Stimulated activated CD8-positive, alpha-beta memory T cell treated with anti-CD3 and anti-CD28 coated beads, Interleukin-12 subunit alpha, Interleukin-12 subunit beta, amount 100 ng/mL, for 1 hour (primary cell): ENCODE measurements around the gene NRIP3.
"Not testable (repeated sequence)": the region's sequence is repeated elsewhere in the genome, so short reads cannot be mapped to it uniquely, and the experiment has no call there.

Experiments
- DNase-seq: peaks from one replicate; pipeline ENCODE4 v3.0.0-alpha.2; 2020; ENCODE audit warnings: low read depth

NRIP3 gene

DNA sequence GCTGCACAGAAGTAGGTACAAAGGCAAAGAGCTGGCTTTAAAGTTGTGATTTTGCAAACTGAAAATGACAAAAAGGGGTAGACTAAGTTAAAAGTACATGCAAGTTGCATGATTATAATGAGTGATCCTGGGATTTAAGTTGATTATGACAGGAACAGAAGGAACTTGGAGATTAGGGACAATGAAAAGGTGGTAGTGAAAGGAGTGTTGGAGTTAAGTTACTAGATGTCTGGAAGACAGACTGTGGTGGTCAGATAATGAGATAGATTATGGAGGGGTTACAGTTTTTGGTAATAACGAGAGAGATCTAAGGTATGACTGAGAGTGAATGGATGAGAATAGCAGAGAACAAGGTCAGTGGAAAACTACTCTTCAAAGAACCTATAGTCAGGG lies 31.9 kb downstream of the NRIP3 start:
- no peak for DNase-seq

DNA sequence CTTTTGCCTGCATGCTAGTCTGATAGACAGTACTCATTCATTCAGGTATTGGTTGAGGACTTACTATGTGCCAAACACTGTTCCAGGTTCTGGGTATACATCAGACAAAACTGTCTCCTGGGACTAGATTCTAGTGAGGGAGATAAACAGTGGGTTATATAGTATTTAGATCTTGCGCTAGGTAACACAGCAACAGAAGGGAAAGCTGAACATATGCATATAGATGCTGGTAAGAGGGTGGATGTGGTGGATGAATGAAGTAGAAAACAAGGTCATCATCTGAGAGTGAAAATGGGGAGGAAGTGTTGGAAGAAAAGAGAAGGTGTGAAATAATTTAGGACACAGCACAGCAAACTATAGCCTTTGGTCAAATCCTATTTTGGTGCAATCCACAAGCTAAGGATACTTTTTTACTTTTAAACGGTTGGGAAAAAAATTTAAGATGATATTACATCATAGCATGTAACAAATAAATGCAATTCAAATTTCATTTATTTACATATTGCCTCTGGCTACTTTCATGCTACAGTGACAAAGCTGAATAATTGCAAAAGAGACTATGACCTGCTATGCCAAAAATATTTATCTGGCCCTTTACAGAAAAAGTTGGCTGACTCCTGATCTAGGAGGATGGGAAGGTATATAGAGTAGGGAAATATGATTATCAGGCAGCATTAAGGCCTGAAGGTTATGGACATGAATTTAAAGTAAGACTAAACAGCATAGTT lies 32.4 kb downstream of the NRIP3 start:
- no peak for DNase-seq

DNA sequence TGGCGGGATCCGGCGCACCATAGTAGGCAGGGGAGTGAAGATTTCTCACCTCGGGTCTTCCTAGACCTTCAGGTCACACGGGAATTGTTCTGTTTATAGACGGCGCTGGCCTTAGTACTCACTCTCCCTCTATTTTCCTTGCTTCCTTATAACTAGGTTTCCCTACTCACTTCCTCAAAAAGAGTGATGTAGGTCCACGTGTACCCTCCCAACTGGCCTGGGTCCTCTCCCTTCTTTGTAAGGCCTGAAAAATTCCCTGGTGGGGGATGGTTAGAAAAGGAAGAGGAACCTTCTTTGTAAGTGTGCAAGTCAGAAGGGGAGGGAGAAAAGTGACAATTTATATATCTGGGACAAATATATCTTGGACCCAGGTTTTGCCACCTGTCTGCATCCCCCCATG lies 36.6 kb downstream of the NRIP3 start:
- DNase-seq = no peak

DNA sequence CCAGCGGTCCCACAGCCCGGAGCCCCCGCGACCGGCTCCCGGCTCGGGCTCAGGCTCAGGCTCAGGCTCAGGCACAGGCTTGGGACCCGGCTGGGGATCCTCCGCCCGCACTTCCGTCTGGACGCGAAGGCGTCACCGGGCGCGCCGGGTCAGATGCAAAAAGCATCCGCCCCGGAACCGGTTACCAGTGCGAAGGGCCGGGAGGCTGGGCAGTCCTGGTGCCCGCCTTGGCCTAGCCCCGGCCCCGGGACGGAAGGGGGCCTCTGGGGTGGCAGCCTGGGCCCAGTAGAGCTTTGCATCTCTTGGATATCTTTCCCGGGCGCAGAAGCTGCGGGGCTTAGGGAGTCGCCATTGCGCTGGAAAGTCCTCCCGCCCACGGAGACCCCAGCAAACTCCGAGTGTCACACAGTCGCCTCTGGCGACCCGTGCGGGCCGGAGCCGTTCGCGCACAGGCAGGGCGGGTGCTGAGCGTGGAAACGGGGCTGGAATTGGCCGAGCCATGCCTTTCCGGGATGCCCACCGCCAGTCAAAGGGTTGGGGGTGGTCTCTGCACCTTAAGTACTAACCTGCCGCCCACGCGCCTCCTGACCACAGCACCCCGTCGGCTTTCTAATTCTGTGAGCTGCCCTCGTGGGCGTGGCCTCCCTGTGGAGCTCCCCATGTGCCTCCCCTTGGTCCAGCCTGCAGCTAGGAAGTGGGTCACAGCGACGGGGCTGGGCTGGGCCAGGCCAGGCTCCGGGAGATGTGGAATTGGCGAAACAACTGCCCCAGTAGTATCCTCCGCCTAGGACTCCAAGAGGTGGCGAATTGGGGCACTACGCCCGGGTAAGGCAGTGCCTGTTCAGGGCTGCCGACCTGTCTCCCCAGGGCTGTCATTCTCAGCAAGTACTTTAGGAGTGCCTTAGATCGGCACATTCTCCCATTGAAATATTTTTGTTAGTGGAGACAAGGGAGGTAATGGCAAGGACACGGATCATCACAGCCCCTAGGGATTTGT lies 39.2 kb downstream of the NRIP3 start, which contains the start of gene TMEM9B:
TSS of gene TMEM9B (minus strand) at position 119 of the 997 bp plus-strand sequence. CDS start 129 bp downstream, outside the sequence.
- DNase-seq = peak; percentile 53

DNA sequence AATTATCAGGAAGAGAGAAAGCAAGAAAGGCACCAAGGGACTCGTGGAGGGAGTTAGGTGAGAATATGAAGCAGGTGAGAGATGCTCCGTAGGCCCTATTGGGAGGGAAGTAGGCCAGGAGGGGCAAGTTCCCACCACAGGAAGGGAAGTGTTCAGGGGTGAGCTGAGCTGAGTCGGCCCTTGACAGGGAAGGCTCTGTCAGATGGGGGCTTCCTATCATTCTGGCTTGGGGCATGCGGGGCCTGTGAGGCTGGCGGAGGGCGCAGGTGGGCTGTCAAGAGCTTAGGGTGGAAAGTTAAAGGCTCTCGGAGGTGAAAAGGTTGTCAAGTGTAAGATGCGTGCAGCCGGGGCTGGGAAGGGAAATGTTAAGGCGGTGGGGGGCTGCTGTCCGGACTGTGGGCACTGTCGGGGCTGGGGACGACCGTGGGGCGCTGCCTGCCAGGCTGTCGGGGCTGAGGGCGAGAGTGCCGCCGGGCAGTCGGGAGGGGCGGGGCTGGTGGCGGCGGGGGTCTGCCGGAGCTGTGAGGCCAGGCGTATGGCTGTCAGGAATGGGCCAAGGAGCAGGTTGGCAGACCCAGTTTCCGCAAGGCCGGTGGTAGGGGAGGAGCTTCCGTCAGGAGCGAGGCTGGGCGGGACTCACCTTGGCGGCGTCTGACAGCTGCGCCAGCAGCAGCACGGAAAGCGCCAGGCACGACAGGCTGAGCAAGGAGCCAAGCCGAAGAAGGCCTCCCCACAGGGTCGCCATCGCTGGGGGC lies 40.1 kb downstream of the NRIP3 start:
- DNase-seq = peak; percentile 65

DNA sequence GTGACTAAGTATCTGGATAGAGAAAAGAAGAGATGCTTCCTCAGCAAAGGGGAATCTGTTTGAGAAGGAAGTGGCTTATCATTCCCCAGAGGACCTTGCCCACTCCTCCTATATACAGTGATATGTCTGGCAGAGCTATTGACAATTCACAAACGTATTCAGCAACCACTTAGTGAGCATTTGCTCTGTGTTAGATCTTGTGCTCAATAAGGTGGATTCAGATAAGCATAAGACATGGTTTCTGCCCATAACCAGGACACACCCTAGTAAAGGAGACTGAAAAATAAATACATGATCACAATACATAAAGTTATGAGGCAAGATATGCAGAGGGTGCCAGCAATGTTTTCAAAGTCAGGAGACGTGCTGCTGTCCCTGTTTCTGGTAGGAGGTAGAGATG lies 41.0 kb downstream of the NRIP3 start:
- DNase-seq = no peak

DNA sequence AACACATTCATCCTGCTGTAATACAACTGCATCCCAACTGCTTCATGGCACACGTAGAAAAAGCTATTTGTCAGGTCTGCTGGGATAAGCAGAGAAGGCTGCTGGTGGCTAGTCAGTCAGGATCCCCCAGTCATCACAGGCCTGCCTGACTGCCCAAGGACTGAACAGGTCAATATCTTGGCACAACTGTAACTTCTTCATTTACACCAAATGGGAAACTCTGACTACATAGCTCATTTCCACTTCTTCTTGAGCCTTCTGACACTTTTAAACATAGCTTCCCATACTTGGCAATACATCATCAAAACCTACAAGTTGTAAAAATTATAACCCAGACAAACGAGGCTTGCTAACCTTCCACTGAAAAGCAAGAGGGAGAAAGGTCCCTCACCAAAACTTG lies 42.4 kb downstream of the NRIP3 start:
- DNase-seq = no peak

DNA sequence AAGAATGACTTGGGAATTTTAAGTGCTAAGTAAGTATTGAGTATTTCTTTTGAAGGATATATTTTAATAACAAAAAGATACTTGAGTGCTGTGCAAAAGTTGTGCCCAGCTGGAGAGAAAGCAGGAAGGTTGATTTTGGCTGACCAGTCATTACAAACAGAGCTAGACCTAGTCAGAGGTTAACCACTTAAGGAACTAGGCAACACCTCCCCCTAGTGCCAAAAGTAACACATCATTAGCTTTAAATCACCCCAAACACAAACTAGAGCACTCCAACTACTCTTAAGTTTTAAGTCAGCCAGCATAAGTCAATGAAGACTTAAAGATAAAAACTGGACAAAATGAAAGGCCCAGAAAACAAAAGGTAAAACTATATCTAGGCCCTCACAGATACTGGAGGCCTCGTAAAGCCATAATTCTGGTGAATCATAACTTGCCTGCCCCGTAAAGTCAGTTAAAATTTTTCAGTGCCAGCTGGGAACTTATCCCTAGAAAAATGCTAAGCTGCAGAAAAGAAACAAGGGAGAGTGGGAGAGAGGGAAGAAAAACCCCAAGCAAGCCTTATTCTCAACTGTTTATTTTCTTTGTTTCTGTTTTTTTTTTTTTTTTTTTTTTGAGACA lies 44.1 kb downstream of the NRIP3 start:
- no peak for DNase-seq

DNA sequence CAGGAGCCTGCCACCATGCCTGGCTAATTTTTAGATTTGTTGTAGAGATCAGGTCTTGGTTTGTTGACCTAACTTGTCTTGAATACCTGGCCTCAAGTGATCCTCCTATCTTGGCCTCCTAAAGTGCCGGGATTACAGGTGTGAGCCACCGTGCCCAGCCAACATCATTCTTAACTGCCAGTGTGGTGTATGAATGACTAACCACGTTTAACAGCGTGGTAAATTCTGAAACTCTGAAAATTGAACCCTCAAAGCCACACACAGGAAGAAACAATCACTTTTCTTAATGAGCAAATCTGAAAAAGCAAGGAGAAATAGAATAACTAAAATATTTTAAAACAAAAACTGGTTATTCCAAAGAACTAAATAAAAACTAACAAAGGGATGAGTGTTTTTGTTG lies 46.9 kb downstream of the NRIP3 start:
- DNase-seq = no peak

DNA sequence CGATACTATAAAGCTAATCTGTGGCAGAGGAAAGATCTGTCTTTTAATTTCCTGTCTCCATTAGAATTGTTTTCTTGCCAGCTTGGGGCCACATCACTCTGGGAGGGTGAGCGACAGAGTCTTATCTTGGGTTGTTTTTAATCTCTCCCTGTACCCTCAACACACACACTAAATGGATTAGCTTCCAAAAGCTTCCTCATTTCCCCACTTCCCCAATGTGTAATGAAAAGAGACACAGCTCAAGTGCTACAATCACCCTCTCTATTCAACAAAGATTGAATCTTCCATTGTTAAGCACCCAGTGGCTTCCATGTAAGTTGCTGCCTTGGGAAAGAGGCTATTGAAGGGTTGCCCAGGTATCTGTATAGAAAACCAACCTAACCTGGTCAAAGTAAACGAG lies 54.9 kb downstream of the NRIP3 start:
- DNase-seq = no peak

DNA sequence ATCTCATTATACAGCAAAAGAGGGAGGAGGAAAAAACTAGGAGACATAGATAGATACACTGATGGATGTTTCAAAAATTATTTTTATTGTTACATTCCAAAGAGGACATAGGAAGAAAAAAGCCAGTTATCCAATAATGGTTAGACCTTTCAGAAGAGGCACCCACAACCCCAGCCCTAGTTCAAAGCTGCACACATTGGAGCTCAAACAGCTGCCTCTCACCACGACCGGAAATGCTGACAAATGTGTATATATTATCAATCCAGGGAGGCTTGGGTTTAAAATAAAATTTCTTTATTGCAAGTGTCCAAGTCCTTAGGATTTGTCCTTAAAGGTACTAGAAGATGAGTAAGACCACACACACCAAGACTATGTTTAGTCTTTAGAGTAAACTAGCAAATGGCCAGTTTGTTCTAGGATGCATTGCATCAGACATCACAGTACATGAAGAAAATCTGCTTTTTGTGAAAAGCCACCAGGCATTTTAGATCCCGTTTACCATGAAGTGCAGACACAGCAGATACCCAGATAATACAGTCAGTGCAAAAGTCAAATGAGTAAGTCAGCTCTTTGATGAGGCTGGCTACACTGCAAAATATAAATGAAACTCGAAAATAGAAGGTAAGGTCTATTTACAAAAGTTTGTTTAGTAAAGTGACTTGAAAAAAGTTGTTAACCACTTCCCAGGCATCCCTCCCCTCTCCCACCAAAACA lies 56.4 kb downstream of the NRIP3 start:
- no peak for DNase-seq

DNA sequence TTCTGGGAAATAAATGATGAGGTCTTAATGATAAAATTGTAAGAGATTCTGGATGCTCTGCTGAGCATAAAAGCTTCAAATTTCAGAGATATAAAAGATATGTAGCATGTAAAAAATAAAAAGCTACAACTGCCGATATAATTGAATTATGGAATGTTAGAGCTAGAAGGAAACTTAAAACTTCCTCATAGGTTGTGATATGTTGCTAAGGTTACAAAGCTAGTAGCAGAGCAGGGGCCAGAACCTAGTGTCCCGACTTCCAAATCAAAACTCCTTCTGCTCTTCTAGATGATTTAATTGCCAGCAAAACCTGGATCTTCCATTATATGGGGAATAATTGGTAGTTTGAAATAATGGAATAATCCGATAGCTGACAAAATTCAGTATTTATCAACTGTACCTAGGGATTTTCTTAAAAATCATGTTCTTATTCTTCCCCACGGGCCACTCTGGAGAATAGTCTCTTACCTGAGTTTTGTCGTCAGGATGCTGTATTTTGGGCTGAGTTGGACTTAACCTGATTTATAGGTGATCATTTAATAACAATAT lies 61.2 kb downstream of the NRIP3 start, which contains the start of gene ASCL3:
TSS of gene ASCL3 (minus strand) at position 499 of the 549 bp plus-strand sequence. CDS start 4,855 bp downstream, outside the sequence.
- DNase-seq = no peak

DNA sequence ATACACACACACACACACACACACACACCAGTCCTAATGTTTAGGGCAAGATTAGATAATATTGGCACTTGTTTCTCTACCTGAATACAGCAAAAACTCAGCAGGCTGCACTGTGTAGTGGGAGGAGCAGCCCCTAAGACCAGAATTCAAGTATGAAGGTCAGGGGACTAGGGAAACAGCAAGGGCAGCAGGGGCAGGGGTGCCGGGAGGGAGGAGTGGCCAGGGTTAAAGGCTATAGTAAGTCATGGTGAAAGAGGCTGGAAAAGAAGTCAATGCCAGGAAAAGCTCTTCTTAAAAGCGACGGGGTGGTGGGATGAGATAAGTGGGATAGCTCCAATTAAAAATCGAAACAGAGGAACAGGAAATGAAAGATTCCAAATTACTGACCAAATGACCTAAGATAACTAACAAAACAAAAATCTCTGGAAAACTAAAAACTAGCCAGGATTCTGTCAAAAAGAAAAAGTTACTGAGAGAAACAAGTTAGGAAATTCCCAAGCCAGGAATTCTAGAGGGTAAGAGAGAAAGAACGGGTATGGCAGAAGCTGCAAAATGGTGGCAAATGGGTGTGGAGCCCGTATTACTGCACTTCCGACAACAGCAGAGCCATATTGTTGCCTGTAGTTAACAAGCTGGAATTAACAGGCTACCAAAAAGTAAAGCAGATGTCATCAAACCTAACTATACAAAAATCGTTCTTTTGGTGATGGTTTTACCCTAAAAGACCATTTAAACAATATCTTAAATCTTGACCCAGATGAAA lies 62.3 kb downstream of the NRIP3 start:
- DNase-seq = no peak

DNA sequence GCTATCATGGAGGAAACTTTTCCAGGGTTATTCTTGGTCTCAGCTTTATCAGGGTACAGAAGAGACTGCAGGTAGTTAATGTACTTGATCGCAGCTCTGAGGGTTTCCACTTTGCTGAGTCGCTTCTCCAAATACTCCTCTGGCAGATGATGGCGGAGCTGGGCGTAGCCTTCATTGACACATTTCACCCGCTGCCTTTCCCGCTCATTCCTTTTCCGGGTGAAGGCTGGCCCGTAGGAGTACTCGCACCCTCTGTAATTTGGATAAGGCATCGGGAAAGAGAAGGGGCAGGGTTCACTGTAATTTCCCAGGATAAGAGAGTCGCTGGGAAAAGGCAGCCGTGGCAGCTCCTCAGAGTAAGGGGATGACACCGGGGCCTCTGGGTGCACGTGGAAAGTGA lies 66.1 kb downstream of the NRIP3 start:
- no peak for DNase-seq

DNA sequence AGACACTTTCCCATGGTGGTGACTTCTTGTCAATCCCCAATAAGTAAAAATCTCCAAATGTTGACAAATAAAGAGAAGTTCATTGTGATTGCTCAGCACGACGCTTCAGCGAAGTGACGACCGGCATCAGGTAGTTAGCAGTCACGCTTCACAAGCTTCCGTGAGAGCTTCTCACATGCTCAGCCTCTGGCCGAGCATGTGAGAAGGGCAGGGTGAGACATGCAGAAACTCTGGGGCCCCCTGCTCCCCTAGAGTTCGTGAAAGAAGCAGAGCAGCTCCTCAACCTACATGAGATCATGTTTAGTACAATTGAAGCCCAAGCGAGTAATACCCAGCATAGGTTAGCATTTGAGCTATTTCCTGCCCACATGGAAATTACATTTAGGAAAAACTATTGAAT lies 66.6 kb downstream of the NRIP3 start:
- no peak for DNase-seq

DNA sequence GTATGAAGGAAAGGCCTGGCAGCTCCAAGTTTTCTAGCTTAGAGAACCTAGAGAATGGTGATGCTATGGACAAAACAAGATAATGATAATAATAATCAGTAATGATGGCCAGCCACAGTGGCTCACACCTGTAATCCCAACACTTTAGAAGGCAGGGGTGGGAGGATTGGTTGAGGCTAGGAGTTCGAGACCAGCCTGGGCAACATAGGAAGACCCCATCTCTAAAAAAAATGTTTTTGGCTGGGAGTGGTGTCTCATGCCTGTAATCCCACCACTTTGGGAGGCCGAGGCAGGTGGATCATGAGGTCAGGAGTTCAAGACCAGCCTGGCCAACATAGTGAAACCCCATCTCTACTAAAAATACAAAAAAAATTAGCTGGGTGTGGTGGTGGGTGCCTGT lies 68.0 kb downstream of the NRIP3 start:
- not testable (repeated sequence) for DNase-seq

DNA sequence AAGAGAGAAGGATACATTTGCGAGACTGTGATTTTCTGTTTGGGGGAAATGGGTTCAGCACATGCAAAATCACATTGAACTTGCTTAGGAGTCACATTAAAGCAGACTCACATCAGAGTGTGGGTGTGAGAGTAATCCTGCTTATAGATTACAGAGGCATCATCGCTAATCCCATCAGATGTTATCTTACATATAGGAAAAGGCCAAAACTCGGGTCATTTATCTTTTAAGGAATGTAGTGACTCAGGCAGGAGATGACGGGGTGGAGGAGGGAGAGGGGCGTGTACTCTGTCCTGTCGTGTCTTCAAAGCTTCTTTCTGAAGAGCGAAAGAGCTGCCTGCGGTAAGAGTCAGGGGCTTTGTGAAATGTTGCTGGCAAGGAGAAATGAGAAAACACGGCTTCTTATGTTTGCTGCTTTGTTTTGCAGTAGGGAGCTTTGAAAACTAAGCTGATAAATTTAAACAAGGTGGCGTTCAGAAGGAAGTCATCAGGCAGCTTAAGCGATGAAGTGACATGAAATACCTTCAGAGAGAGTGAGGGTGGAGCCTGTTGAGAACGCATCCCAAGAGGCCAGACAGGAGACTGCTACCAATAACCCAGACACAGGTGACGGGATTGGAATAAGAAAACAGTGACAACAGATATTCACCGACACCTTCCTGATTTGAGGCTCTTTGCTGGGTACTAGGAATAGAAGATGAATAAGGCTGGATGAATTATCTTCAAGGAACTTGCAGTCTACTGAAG lies 68.9 kb downstream of the NRIP3 start:
- no peak for DNase-seq

DNA sequence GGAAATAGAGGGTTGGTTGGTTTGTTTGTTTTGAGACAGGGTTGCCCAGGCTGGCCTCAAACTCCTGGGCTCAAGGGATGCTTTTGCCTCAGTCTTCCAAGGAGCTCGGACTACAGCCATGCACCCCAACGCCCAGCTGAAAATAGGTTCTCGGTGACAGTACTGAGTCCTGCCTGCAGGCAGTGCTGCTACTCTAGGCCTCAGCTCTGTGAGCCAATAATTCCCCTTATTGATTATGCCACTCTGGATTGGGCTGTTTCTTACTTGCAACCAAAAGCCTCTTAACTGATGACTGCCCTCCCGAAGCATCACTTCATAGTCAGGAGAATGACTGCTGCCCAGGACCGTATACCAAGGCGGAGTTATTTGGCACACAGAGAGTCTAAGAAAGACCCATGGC lies 69.9 kb downstream of the NRIP3 start:
- DNase-seq = no peak

DNA sequence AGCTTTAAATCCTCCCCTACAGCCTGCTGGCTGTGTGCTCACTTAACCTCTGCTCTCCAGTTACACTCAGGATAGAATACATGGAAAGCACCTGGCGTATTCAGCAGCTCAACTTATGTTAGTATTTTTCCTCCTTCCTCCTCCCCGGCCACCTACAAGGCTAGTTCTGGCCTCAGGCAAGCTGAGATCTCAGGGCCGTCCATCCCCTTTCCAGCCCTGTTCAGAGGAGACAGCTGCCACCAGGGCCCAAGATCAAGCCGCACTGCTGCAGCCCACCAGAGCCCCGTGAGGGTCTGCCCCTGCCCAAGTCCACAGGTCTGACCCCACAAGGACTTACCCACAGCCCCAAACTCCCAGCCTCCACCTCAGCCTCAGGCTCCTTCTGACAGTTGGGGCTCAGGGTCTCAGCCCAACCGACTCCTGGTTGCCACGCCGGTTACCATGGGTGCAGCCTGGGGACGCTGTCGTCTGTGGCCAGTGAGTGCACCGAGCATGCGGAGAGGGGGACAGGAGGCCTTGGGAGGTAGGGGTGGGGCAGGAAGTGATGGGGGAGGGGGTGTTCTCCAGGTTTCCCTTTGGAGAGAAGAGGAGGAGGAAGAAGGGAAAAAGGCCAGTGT lies 71.1 kb downstream of the NRIP3 start, which contains the start of gene C11orf16:
TSS of gene C11orf16 (minus strand) at position 384 of the 617 bp plus-strand sequence. CDS start 639 bp downstream, outside the sequence.
- no peak for DNase-seq
